Stimulated activated CD8-positive, alpha-beta memory T cell treated with anti-CD3 and anti-CD28 coated beads, Interleukin-7, amount 100 ng/mL, for 4 hours (primary cell): ENCODE results near the gene TTC24.
"Not testable (repeated sequence)": the region's sequence is repeated elsewhere in the genome, so short reads cannot be mapped to it uniquely, and the experiment has no call there.

ENCODE experiments used
- DNase-seq, 2 donors: peaks; one replicate each; pipeline ENCODE4 v3.0.0-alpha.2; 2020; ENCODE audit warnings: low read depth in 2 of 2

The TTC24 gene

DNA sequence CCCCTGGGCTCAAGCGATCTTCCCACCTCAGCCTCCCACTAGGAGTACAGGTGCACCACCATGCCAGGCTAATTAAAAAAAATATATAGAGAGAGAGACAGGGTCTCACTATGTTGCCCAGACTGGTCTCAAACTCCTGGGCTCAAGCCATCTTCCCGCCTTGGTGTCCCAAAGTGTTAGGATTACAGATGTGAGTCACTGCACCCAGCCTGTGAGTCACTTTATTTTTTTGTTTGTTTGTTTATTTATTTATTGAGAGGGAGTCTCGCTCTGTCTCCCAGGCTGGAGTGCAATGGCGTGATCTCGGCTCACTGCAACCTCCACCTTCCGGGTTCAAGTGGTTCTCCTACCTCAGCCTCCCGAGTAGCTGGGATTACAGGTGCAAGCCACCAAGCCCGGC lies 8.4 kb downstream of the TTC24 start:
- not testable (repeated sequence) for DNase-seq

GRCh38 chr1:156589546-156589945 lies 10.0 kb downstream of the TTC24 start:
- DNase-seq: no peak

DNA sequence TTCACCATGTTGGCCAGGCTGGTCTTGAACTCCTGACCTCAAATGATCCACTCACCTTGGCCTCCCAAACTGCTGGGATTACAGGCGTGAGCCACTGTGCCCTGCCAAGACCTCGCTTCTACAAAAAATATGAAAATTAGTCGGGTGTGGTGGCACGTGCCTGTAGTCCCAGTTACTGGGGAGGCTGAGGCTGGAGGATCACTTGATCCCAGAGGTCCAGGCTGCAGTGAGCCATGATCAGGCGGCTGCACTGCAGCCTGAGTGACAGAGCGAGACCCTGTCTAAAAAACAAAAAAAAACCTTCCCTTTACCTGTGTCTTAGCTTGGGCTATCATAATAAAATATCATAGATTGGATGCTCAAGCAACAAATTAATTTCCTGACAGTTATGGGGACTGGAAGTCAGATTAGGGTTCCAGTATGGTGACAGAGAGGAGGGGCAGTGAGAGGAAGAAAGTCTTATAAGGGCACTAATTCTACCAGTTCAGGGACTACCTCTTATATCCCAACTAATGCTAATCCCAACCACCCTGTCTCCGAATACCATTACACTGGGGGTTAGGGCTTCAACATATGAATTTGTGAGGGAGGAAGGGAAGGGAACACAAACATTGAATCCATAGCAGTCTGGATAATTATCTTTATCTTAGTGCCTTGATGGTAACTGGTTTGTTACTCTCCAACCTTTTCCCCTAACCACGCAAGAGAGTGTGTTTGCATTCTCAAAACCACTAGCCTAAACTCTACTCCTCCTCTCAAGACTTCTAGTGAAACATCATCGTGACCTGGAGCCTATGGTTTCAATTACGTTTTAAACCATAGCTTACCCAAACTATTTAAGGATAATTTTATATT lies 11.0 kb downstream of the TTC24 start:
- no peak for DNase-seq

GRCh38 chr1:156591181-156591431 lies 11.6 kb downstream of the TTC24 start:
- DNase-seq: no peak

DNA sequence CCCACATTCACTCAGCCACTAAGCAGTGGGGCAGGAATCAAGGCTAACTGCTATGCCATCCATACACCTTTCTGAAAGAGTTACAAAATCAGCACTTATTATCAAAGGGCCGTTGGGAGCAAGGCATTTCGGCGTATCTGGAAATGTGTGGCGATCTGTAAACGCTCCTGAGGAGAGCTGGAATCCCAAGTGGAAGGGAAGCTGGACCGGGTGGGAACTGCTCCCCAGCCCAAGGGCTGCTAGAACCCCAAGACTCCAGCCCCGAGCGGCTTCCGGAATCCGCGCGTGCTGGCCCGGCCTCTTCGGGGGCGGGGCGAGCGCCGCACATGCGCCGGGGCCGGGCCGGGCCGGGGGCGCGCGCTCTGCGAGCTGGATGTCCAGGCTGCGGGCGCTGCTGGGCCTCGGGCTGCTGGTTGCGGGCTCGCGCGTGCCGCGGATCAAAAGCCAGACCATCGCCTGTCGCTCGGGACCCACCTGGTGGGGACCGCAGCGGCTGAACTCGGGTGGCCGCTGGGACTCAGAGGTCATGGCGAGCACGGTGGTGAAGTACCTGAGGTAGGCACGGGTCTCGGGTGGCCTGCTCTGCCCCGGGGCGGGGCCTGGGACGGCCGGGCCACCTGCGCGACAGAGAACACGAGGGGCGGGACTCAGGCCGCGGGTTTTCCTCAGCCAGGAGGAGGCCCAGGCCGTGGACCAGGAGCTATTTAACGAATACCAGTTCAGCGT lies 12.1 kb downstream of the TTC24 start, which contains the start of gene NAXE:
NAXE (plus strand) TSS at position 345 of the 726 bp plus-strand sequence; CDS start at position 374, 29 bp downstream.
- DNase-seq: peak in 1 of 2 donors; percentile 62

GRCh38 chr1:156592158-156592909 lies 12.8 kb downstream of the TTC24 start:
- no peak for DNase-seq

DNA sequence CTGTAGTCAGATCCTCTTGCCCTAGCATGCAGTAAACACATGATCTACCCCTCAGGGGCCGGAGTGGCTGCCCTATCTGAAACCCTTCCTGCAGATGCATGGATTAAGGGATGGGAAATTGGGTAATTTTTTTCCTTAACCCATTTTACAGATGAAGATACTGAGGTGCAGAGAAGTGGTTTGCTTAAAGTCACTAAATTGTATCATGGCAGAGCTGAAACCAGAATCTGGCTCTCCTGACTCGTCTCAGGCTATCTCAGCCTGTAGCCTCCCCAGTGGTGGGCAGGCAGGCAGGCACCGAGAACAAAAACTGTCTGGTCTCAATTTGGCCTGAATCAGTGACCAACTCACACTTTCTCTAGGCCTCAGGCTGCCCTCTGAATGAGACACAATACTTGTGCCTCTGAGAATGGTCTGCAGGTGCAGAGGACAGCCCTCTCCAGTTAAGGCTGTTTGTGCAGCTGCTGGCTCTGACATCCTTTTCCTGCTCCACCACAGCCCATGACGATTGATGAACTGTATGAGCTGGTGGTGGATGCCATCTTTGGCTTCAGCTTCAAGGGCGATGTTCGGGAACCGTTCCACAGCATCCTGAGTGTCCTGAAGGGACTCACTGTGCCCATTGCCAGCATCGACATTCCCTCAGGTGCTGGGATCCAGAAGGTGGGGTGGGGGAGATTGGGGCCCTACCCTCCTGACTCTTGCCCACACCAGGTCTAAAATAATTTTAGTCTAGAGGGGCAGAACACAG lies 13.6 kb downstream of the TTC24 start:
- DNase-seq: no peak

DNA sequence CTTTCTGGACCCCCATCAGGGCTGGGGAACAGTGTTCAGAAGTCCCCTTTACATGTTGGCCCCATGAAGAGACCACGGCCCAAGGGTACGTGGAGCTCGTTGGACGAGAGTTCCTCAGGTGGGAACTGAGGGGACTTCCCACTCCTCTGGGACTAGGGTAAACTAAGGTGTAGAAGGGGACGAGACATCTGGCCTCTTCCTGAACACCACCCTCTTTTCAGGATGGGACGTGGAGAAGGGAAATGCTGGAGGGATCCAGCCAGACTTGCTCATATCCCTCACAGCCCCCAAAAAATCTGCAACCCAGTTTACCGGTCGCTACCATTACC lies 14.1 kb downstream of the TTC24 start:
- DNase-seq: no peak

- DNase-seq: no peak
Measured at GRCh38 chr1:156594190-156594589, 14.7 kb downstream of the TTC24 start.

- no peak for DNase-seq
Measured at GRCh38 chr1:156595016-156595415, 15.5 kb downstream of the TTC24 start.

DNA sequence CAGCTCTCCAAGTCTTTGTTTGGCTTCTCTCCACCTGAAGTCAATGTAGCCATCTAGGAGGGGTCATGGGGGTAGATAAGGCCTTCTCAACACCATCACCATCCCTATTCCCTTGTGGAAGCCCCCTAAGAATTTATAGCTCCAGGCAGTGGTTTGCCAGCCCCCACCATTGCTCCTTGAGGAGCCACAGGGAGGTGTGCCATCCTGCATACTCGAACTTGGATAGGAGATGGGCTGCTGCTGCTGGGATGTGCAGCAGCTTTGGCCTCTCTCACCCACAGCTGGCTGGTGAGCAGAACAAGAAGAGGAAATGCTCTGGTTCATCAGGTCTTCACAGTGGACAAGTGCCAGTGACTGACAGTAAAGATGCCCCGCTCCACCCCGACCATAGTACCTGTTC lies 16.9 kb downstream of the TTC24 start:
- DNase-seq: no peak

DNA sequence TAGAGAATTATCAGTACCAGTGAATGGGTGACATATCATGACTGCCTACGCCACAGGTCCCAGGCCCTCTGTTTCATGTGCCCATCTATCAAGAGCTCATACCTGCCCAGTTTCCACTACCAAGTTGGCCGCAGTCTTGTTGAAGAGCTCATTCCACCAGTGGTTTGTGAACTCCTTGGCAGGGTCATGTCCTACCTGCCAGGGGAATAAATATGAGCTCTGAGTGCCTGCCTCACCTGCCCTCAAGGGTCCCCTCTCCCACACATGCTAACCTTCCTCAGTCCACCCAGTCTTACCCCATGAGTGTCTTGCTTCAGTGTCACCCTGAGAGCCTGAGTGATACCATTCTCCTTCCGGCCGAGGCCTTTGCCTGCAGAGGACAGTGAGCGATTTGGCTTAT lies 18.6 kb downstream of the TTC24 start:
- DNase-seq: no peak

DNA sequence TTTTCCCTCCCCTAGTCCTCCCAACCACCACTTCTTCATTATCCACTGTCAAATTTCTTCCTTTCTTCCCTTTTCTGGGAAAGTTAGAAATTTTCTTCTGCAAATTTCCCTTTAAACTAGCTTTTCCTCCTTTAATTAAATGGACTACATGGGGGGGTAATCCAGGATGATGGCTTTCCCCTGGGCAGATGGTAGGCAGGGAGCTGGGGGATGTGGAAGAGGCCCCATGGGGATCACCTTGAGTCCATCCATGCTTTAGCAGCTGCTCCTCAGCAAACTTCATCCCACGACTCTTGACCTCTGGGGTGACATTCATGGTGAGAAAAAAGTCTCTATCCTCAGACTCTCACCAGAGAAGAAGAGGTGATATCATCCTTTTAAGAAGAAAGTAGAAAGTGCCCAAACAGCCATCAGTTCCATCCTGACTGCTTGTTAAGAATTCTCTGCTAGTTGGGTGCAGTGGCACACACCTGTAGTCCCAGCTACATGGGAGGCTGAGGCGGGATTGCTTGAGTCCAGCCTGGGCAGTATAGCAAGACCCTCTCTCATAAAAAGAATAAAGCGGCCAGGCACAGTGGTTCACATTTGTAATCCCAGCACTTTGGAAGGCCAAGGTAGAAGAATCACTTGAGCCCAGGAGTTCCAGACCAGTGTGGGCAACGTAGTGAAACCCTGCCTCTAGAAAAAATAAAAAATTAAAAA lies 19.4 kb downstream of the TTC24 start:
- no peak for DNase-seq

- DNase-seq: no peak
Measured at GRCh38 chr1:156599811-156600210, 20.3 kb downstream of the TTC24 start.

DNA sequence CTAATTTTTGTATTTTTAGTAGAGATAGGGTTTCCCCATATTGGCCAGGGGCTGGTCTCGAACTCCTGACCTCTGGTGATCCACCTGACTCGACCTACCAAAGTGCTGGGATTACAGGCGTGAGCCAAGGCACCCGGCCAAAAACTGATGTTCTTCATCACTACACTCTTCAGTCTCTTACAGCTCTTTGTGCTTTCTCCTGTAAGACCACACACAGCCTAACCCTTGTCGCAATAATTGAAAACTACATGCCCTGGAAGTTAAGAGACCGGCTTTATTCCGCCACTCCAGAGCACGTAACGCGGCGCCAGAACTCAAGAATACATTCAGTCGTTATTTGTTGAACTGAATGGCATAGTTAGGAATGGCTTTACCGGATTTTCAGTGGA lies 21.2 kb downstream of the TTC24 start:
- DNase-seq: no peak

DNA sequence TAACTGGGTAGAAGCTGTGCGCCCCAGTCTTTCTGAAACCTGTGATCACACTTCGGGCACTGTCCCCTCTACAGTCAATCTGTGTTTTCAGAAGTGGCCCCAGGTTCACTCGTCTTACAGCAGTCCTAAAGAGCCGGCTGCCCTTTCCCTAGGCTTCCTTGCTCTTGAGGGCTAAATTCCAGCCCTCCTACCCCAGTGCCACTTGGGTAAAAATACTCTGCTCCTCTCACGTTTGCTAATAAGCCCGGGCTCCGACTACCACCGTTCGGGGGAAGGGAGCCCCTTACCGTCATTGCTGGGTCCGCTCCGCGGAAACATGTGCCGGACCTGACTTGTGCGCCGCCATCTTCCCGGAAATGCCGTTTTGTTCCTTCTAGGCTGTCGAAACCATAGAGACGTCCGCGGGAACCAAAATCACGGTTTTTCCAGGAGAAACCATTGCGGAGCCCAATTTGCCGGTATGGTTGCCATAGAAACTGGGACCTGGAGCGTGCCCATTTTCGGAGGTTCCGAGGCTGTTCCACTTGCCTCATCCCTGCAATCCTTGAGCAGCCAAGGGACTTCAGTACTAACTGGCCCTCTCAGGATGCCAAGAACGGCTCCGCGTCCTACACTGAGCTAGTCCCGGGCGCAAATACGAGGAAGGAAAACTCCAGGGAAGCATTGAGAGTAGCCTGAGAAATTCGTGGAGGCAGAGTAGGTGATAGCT lies 21.8 kb downstream of the TTC24 start, which contains the start of gene GPATCH4:
GPATCH4 (minus strand) TSS at position 358 of the 709 bp plus-strand sequence.
- peak; percentile 72 to 76 for DNase-seq

DNA sequence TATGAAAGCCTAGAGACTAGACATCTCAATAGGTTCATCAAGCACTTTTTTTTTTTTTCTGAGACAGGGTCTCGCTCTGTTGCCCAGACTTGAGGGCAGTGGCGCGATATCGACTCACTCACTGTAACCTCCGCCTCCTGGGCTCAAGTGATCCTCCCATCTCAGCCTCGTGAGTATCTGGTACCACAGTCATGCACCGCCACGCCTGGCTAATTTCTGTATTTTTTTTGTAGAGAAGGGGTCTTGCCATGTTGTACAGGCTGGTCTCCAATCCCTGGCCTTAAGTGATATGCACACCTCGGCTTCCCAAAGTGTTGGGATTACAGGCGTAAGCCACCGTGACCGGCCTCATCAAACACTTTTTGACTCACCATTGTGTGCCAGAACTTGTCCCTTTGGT lies 22.4 kb downstream of the TTC24 start:
- DNase-seq: no peak

- no peak for DNase-seq
Measured at GRCh38 chr1:156602557-156602993, 23.1 kb downstream of the TTC24 start.

DNA sequence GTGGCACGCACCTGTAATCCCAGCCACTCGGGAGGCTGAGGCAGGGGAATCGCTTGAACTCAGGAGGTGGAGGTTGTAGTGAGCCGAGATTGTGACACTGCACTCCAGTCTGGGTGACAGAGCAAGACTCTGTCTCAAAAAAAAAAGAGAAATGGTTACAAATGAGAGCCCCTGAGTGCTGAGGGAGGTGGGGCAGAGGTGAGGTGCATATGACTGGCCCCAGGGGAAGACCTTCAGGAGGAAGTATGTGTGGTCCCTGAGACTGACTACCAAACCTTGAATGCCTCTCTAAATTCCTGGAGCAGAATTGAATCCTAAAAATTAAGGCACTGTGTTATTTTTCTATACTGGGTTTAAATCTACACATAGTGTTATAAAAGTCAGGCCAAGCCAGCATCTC lies 27.8 kb downstream of the TTC24 start:
- DNase-seq: not testable (repeated sequence)

- DNase-seq: peak; percentile 33 to 43
Measured at GRCh38 chr1:156608036-156608674, 28.6 kb downstream of the TTC24 start.
